GM12801 (cell line): Measurements from ENCODE around the gene UBB.

Experiments used
- TF ChIP-seq, protein P1 (sequence below): IDR thresholded peaks from one replicate; pipeline ENCODE4 v1.5.1; 2011; ENCODE audit warnings: control low read depth; ENCODE audit not compliant: insufficient read length; ENCODE audit errors: extremely low read depth

UBB gene

DNA sequence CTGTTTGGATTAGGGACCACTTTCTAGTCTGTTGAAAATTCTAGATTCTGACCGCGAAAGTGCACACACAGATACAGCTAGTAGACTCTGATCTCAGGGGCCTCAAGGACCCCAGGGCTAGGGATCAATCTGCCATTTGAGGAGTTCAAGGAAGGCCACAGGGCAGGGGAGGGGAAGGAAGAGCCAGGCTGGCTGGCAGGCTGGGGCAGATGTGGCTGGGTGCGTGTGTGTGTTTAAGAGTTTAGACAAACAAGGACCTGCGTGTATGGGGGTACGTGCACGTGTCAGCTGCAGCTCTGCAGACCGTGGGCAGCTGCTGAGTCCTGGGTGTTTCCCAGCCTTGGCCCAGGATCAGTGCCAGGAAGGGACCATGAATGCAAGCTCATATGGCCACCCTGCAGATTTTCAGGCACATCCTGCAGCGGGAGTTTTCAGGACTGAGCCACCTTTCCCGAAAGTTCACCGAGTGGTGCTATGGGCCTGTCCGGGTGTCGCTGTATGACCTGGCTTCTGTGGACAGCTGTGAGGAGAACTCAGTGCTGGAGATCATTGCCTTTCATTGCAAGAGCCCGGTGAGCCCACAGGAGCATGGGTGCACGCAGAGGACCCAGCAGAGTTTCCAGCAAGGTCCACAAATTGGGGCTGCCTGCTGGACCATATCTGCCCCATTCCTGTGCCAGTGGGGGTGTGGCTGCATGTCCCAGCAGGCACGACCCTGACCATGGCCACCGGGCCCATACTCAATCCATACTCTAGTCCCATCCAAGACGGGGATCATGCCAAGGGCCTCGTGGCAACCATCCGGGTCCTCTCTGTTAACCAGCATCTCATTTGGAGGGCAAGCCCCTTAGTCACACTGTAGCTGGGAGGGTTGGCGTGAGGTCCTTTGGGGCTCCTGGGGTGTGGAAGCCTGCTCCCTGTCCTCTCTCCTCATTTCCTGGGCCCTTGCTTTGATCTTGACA, 45.1 kb downstream of the UBB start:
- TF ChIP-seq, protein P1, sequence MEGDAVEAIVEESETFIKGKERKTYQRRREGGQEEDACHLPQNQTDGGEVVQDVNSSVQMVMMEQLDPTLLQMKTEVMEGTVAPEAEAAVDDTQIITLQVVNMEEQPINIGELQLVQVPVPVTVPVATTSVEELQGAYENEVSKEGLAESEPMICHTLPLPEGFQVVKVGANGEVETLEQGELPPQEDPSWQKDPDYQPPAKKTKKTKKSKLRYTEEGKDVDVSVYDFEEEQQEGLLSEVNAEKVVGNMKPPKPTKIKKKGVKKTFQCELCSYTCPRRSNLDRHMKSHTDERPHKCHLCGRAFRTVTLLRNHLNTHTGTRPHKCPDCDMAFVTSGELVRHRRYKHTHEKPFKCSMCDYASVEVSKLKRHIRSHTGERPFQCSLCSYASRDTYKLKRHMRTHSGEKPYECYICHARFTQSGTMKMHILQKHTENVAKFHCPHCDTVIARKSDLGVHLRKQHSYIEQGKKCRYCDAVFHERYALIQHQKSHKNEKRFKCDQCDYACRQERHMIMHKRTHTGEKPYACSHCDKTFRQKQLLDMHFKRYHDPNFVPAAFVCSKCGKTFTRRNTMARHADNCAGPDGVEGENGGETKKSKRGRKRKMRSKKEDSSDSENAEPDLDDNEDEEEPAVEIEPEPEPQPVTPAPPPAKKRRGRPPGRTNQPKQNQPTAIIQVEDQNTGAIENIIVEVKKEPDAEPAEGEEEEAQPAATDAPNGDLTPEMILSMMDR: no peak

DNA sequence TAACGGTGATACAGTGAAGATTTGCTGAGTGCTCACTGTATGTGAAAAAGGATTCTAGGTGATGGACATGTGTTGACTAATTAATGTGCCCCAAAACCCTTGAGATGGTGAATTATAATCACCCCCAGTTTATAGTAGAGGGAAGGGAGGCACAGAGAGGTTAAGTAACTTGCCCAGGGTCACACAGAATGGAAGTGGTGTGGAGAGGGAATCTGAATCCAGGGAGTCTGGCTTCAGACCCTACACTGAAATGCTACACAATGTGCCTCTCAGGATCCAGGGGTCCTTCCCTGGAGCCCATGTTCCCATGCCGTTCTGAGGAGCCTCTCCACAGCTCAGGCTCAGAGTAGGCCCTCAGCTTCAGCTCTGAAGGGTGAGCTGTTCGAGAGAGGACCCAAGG, 46.1 kb downstream of the UBB start:
- TF ChIP-seq, protein P1: no peak

DNA sequence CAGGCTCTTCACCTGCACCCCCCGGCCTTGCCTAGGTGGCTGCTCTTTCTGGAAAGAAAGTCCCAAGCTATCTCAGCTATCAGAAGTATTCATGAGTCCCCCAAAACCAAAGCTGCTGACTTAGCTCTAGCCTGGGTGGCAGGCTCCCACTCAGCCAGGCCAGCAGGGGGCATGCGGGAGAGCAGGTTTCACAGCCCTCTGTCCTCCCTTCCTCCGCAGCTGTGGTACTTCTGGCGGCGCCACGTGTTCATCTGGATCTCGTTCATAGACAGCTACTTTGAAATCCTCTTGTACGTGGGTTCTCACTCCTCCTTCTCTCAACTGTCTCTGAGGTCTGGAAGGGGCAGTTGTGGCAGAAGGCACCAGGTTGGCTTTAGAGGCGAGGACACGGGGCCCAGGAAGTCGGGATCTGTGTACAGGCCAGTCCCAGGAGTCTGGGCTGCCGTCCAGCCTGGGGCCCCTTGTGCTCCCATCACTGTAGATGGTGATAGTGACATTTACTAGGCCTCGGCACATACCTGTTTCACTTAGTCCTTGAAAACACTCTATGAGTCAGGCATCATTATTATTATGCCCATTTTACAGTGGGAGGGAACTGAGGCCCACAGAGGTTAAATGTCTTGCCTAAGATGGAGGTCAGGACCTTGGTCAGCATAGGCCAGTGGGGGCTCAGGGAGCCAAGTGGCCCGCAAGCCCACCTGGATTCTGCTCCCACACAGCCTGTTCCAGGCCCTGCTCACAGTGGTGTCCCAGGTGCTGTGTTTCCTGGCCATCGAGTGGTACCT, 47.4 kb downstream of the UBB start:
- TF ChIP-seq, protein P1: no peak

DNA sequence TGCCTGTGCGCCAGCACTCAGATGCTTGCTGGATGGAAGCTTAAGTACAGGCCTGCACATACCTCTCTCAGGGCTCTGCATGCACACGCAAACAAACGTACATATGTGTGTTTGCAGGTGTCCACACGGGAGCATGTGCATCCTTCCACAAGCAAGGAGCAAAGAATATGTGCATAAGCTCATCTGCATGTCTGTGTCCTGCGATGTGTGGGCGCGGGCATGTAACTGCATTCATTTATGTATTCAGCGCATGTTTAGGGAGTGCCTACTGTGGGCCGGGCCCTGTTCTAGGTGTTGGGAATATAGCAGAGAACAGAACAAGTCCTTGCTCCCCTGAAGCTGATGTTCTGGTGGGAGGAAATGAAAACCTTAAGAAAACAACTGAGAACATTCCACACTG, 48.2 kb downstream of the UBB start:
- TF ChIP-seq, protein P1: no peak

- TF ChIP-seq, protein P1: no peak
Measured at GRCh38 chr17:16430650-16431049, 49.8 kb downstream of the UBB start.

DNA sequence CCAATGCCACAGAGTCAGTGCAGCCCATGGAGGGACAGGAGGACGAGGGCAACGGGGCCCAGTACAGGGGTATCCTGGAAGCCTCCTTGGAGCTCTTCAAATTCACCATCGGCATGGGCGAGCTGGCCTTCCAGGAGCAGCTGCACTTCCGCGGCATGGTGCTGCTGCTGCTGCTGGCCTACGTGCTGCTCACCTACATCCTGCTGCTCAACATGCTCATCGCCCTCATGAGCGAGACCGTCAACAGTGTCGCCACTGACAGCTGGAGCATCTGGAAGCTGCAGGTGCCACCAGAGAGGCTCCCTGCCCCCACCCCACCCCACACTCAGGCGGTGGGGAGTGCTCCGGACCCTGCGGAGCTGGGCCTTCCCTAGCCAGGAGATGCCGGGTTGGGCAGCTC, 51.1 kb downstream of the UBB start:
- TF ChIP-seq, protein P1: no peak
